Adrenal gland (tissue), 12 donors: ENCODE measurements around the gene SCO2. TPM values are rescaled to one million over a fixed set of nuclear protein-coding genes. Genes with fewer than 3 reads are reported as not detected.

Experiments
- DNase-seq, 7 donors: peaks; one replicate each; pipeline ENCODE4 v3.0.0-alpha.2; 2019 to 2020
- H3K27ac ChIP-seq, 5 donors: fragments of 200-600 bp; sonication (generic) in 4 of 5; 1 replicate in 3 of 5; 2 replicates in 2 of 5; pipeline versions ENCODE4 v1.5.1 to v1.8.0; 2016 to 2020; ENCODE audit warnings: mild to moderate bottlenecking in 1 of 5
- H3K27me3 ChIP-seq: fragments of 200-600 bp; 2 replicates; pipeline ENCODE4 v1.8.0; 2021
- H3K36me3 ChIP-seq, 2 donors: fragments of 200-600 bp; replicated peaks in 1 of 2; 1 replicate in 1 of 2; 2 replicates in 1 of 2; pipeline versions ENCODE4 v1.5.1 to v1.8.0; 2018 to 2022
- H3K4me1 ChIP-seq, 2 donors: fragments of 200-600 bp; replicated peaks in 1 of 2; 1 replicate in 1 of 2; 2 replicates in 1 of 2; pipeline versions ENCODE4 v1.5.1 to v1.8.0; 2018 to 2021
- H3K4me3 ChIP-seq, 4 donors: fragments of 200-600 bp; sonication (generic) in 3 of 4; one replicate each; pipeline ENCODE4 v1.5.1; 2016 to 2018
- H3K9me3 ChIP-seq, 3 donors: fragments of 200-600 bp; sonication (generic) in 1 of 3; replicated peaks in 1 of 3; 1 replicate in 2 of 3; 2 replicates in 1 of 3; pipeline versions ENCODE4 v1.5.1 to v1.8.0; 2016 to 2021
- POLR2A ChIP-seq, 2 donors: fragments of 450-650 bp; IDR thresholded peaks; one replicate each; pipeline ENCODE4 v1.6.1; 2017; ENCODE audit warnings: antibody characterized with exemption in 2 of 2, mild to moderate bottlenecking in 2 of 2, moderate library complexity in 1 of 2
- WGBS, 4 donors: extraction: QIAGEN DNeasy Blood & Tissue Kit in 2 of 4; methylation state at CpG; one replicate each; pipeline versions ENCODE4 v1.1.5 to v1.1.7; 2013 to 2017; 5-methylcytosine and 5-hydroxymethylcytosine counted together
- intact Hi-C, 2 donors: fragments of 100-400 bp; cut with DNase I; formaldehyde crosslinking; loops; one replicate each; pipeline versions ENCODE4 v1.14.1 to v1.15.0; 2022 to 2023
- polyA plus RNA-seq, 3 donors: library from polyadenylated mRNA; stranded (reverse); fragments of 200-250 nt in 2 of 3; fragments of 350-450 nt in 1 of 3; fragmentation: Illumina TruSeq in 1 of 3; extraction: RNeasy Lipid Tissue Mini Kit (QIAGEN cat#74804) in 1 of 3; gene quantifications; one replicate each; pipeline ENCODE4 v1.2.3, GENCODE V29; 2013 to 2014
- total RNA-seq, 9 donors: library from RNA; depleted of rRNA in 4 of 9; stranded (reverse); fragments of >200 nt in 4 of 9; fragments of 120-200 nt in 1 of 9; fragmentation: NEBNext Ultra II Directional in 1 of 9; extraction: Animal tissue kit (Norgen Biotek cat#: 25700) in 1 of 9; gene quantifications; one replicate each; pipeline versions ENCODE4 v1.1.0 to v1.2.4, GENCODE V29; 2013 to 2023
- TF ChIP-seq, protein P1 (sequence below), 6 experiments: fragments of 450-650 bp in 4 of 6; fragments of 200-600 bp in 2 of 6; sonication (generic) in 1 of 6; IDR thresholded peaks; 1 replicate in 5 of 6; 2 replicates in 1 of 6; pipeline versions ENCODE4 v1.5.1 to v1.8.0; 2016 to 2021; ENCODE audit warnings: antibody characterized with exemption in 6 of 6, mild to moderate bottlenecking in 2 of 6, moderate library complexity in 1 of 6
- donor health status: healthy with polysubstance abuse.
- donor health status: Bipolar disorder and iron deficiency.
- donor health status: DM: yes; HTN: yes; CAD: no.
- donor health status: DM: no; HTN: no; CAD: no.
- donor health status: DM: no; HTN: no; CAD: no.
- donor health status: DM: yes; HTN: yes; CAD: no.

SCO2 gene
- total and polyA plus RNA-seq, 12 donors, result 0.78 to 7.8 (median 1.7) TPM; not detected in 3

DNA sequence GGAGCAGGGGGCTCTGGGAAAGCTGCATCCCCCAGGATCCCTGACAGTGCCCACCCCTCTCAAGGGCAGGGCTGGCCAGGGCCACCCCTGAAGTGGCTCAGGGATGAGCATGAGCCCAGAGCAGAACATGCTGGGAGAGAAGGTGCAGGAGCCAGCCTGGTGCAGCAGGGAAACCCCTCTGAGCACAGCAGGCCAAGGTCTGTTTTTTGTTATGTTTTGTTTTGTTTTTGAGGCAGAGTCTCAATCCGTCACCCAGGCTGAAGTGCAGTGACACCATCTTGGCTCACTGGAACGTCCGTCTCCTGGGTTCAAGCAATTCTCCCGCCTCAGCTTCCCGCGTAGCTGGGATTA is 49.8 kb downstream of the SCO2 start:
- 68 to 80% (median 78%) methylated on average over 6 of the region's 6 CpGs for WGBS, 4 donors
- H3K27ac ChIP-seq, result no peak overlapping the region

GRCh38 chr22:50474710-50475651 is 50.4 kb downstream of the SCO2 start, which contains the start of gene SBF1:
Gene SBF1 (minus strand): TSS chr22:50475035. CDS start chr22:50474840, 195 bp downstream.
- no peaks in the 10 kb centered on the region for H3K9me3 ChIP-seq
- peak within 1 kb of the TSS; percentile 1 to 99 (median 55) for H3K4me3 ChIP-seq
- peaks cover under 1% of the 10 kb centered on the region for H3K27me3 ChIP-seq
- 2 to 32% (median 3%) methylated on average over 3 to 97 of the region's 97 CpGs for WGBS, 4 donors
- H3K36me3 ChIP-seq, result no peaks in the 10 kb centered on the region
- peak; percentile 76 to 79 for TF ChIP-seq POLR2A (IDR thresholded peaks at IDR 0.05)
- TF ChIP-seq, protein P1, sequence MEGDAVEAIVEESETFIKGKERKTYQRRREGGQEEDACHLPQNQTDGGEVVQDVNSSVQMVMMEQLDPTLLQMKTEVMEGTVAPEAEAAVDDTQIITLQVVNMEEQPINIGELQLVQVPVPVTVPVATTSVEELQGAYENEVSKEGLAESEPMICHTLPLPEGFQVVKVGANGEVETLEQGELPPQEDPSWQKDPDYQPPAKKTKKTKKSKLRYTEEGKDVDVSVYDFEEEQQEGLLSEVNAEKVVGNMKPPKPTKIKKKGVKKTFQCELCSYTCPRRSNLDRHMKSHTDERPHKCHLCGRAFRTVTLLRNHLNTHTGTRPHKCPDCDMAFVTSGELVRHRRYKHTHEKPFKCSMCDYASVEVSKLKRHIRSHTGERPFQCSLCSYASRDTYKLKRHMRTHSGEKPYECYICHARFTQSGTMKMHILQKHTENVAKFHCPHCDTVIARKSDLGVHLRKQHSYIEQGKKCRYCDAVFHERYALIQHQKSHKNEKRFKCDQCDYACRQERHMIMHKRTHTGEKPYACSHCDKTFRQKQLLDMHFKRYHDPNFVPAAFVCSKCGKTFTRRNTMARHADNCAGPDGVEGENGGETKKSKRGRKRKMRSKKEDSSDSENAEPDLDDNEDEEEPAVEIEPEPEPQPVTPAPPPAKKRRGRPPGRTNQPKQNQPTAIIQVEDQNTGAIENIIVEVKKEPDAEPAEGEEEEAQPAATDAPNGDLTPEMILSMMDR (IDR thresholded peaks at IDR 0.05), result no peak
- peaks cover 24 to 46% of the 10 kb centered on the region in 2 donors for H3K4me1 ChIP-seq
- intact Hi-C loops, result no loop called here
- peak; percentile 89 to 95 (median 92) for DNase-seq
- peak within 1 kb of the TSS in 4 of 5 donors; percentile 50 to 94 (median 79) for H3K27ac ChIP-seq

More for the DNA sequence above, 49.8 kb downstream of the SCO2 start:
- intact Hi-C loops, result no loop called here
- no peak for DNase-seq
- H3K27me3 ChIP-seq, result peaks cover 6% of the 10 kb centered on the region
- H3K4me3 ChIP-seq, result peak overlapping the region in 1 of 4 donors; percentile 99
- peaks cover 22 to 40% of the 10 kb centered on the region in 2 donors for H3K4me1 ChIP-seq
- no peaks in the 10 kb centered on the region for H3K36me3 ChIP-seq
- H3K9me3 ChIP-seq, result no peaks in the 10 kb centered on the region
- TF ChIP-seq, protein P1 (IDR thresholded peaks at IDR 0.05), result no peak
- TF ChIP-seq POLR2A (IDR thresholded peaks at IDR 0.05), result no peak

DNA sequence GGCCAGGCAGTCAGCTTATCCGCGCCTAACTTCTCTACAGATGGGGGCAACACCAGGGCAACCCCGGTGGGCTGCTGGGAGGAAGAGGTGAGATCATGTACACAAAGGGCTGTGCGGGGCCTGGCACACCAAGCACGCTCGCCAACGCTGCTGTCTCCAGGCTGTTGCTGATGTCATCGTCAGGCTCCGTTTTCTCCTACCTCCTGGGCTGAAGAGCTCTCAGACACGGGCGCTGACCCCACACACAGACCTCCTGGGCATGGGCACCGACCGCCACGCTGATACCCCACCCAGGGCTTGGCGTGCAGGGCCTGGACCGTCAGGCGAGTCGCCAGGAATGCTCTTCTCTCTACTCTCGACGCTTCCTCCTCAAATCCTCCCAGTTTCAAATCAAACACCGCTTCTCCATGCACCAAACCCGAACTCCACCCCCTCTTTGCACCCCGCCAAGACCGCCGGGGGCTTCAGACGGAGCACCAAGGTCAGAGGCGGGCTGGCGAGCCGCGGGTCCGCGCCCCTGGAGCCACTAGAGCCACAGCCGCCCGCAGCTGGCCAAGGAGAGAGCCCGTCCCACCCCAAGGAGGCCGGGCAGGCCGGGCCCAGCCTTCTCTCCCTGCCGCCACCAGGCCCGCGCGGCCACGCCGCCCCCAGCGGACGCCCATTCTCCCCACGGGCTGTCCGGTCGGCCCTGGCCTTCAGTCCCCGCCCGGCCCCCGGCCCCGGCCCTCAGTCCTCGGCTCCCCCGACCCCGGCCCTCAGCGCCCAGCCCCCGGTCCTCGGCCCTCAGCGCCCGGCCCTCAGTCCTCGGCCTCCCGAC is 51.3 kb downstream of the SCO2 start:
- WGBS, 4 donors, result 0 to 5% (median 2%) methylated on average over 22 to 62 of the region's 62 CpGs
- Histone ChIP-seq H3K36me3 (no peaks in the 10 kb centered on the region), H3K9me3 (no peaks in the 10 kb centered on the region), H3K4me1 (peaks cover 30 to 54% of the 10 kb centered on the region in 2 donors), H3K27ac (peak overlapping the region in 4 of 5 donors; percentile 50 to 94 (median 79)), H3K4me3 (peak overlapping the region; percentile 1 to 99 (median 55)), H3K27me3 (no peaks in the 10 kb centered on the region)
- intact Hi-C loops, result no loop called here
- peak in 6 of 7 donors; percentile 41 to 82 (median 60) for DNase-seq
- TF ChIP-seq, protein P1 (IDR thresholded peaks at IDR 0.05), result no peak
- TF ChIP-seq POLR2A (IDR thresholded peaks at IDR 0.05), result peak in 1 of 2 donors; percentile 0

Other genes with a start within 250 kb of the SCO2 start
- gene PLXNB2, start 218.0 kb downstream of the SCO2 start, total RNA-seq, result 100 to 1,000 TPM in 8 of 9 donors, 10 to 100 TPM in 1; 12.4 to 412 (median 324) TPM
- 100 to 1,000 TPM in 2 of 3 donors, 10 to 100 TPM in 1; 38.1 to 431 (median 268) TPM for gene PLXNB2, start 218.0 kb downstream of the SCO2 start, polyA plus RNA-seq
- 10 to 100 TPM in 2 of 9 donors, 1 to 10 TPM in 7; 1.8 to 16.9 (median 8.0) TPM for gene DENND6B, start 198.6 kb downstream of the SCO2 start, total RNA-seq
- 10 to 100 TPM in 2 of 3 donors, 1 to 10 TPM in 1; 2.5 to 32.7 (median 21.7) TPM for gene DENND6B, start 198.6 kb downstream of the SCO2 start, polyA plus RNA-seq
- 100 to 1,000 TPM in 1 of 9 donors, 10 to 100 TPM in 8; 35.5 to 104 (median 65.3) TPM for gene PPP6R2, start 182.3 kb downstream of the SCO2 start, total RNA-seq
- 100 to 1,000 TPM in 1 of 3 donors, 10 to 100 TPM in 2; 19.6 to 129 (median 84.7) TPM for gene PPP6R2, start 182.3 kb downstream of the SCO2 start, polyA plus RNA-seq
- gene SBF1, start 50.6 kb downstream of the SCO2 start, total RNA-seq, result 100 to 1,000 TPM in 1 of 9 donors, 10 to 100 TPM in 8; 23.7 to 101 (median 79.2) TPM
- 100 to 1,000 TPM in 1 of 3 donors, 10 to 100 TPM in 1, 1 to 10 TPM in 1; 8.4 to 117 (median 66.5) TPM for gene SBF1, start 50.6 kb downstream of the SCO2 start, polyA plus RNA-seq
- gene ADM2, start 44.1 kb downstream of the SCO2 start, total RNA-seq, result under 1 TPM in 5 of 9 donors, not detected in 4; 0.14 to 0.54 (median 0.25) TPM
- gene ADM2, start 44.1 kb downstream of the SCO2 start, polyA plus RNA-seq, result under 1 TPM in 2 of 3 donors, not detected in 1; 0.07 to 0.48 TPM
- gene MIOX, start 38.7 kb downstream of the SCO2 start, total RNA-seq, result not detected
- gene MIOX, start 38.7 kb downstream of the SCO2 start, polyA plus RNA-seq, result not detected
- gene LMF2, start 17.9 kb downstream of the SCO2 start, total RNA-seq, result 10 to 100 TPM; 23.6 to 91.0 (median 77.2) TPM
- 100 to 1,000 TPM in 1 of 3 donors, 10 to 100 TPM in 1, 1 to 10 TPM in 1; 6.3 to 120 (median 90.3) TPM for gene LMF2, start 17.9 kb downstream of the SCO2 start, polyA plus RNA-seq
- 10 to 100 TPM; 22.9 to 40.2 (median 31.7) TPM for gene NCAPH2, start 17.4 kb downstream of the SCO2 start, total RNA-seq
- 10 to 100 TPM; 13.8 to 90.5 (median 56.2) TPM for gene NCAPH2, start 17.4 kb downstream of the SCO2 start, polyA plus RNA-seq
- gene TYMP, start 4.4 kb upstream of the SCO2 start, total RNA-seq, result 100 to 1,000 TPM in 3 of 9 donors, 10 to 100 TPM in 5, 1 to 10 TPM in 1; 1.9 to 152 (median 48.0) TPM
- 10 to 100 TPM; 12.3 to 90.3 (median 89.5) TPM for gene TYMP, start 4.4 kb upstream of the SCO2 start, polyA plus RNA-seq
- under 1 TPM in 7 of 9 donors, not detected in 2; 0.06 to 0.69 (median 0.14) TPM for gene KLHDC7B, start 20.3 kb upstream of the SCO2 start, total RNA-seq
- under 1 TPM; 0.09 to 0.24 (median 0.24) TPM for gene KLHDC7B, start 20.3 kb upstream of the SCO2 start, polyA plus RNA-seq
- 1 to 10 TPM in 3 of 9 donors, under 1 TPM in 3, not detected in 3; 0.57 to 7.2 (median 2.4) TPM for gene SYCE3, start 37.3 kb upstream of the SCO2 start, total RNA-seq
- gene SYCE3, start 37.3 kb upstream of the SCO2 start, polyA plus RNA-seq, result under 1 TPM in 1 of 3 donors, not detected in 2; 0.81 TPM
- gene CPT1B, start 52.8 kb upstream of the SCO2 start, total RNA-seq, result 10 to 100 TPM in 7 of 9 donors, 1 to 10 TPM in 2; 6.2 to 22.9 (median 15.2) TPM
- 10 to 100 TPM in 2 of 3 donors, 1 to 10 TPM in 1; 7.7 to 76.1 (median 28.7) TPM for gene CPT1B, start 52.8 kb upstream of the SCO2 start, polyA plus RNA-seq
- gene CHKB, start 57.3 kb upstream of the SCO2 start, total RNA-seq, result 100 to 1,000 TPM in 4 of 9 donors, 10 to 100 TPM in 5; 34.1 to 110 (median 88.4) TPM
- gene CHKB, start 57.3 kb upstream of the SCO2 start, polyA plus RNA-seq, result 100 to 1,000 TPM in 2 of 3 donors, 10 to 100 TPM in 1; 44.4 to 917 (median 477) TPM
- gene MAPK8IP2, start 75.2 kb upstream of the SCO2 start, total RNA-seq, result 10 to 100 TPM in 8 of 9 donors, 1 to 10 TPM in 1; 3.9 to 30.1 (median 18.1) TPM
- gene MAPK8IP2, start 75.2 kb upstream of the SCO2 start, polyA plus RNA-seq, result 10 to 100 TPM in 1 of 3 donors, 1 to 10 TPM in 2; 4.4 to 13.4 (median 5.0) TPM
- gene ARSA, start 102.6 kb upstream of the SCO2 start, total RNA-seq, result 10 to 100 TPM; 10.8 to 87.8 (median 61.6) TPM
- 100 to 1,000 TPM in 2 of 3 donors, 1 to 10 TPM in 1; 5.5 to 168 (median 103) TPM for gene ARSA, start 102.6 kb upstream of the SCO2 start, polyA plus RNA-seq
- 10 to 100 TPM in 3 of 9 donors, 1 to 10 TPM in 6; 1.2 to 26.1 (median 9.7) TPM for gene SHANK3, start 147.2 kb upstream of the SCO2 start, total RNA-seq
- gene SHANK3, start 147.2 kb upstream of the SCO2 start, polyA plus RNA-seq, result 10 to 100 TPM in 2 of 3 donors, under 1 TPM in 1; 0.88 to 44.0 (median 21.3) TPM
- 1 to 10 TPM in 1 of 9 donors, under 1 TPM in 4, not detected in 4; 0.28 to 1.3 (median 0.46) TPM for gene ACR, start 212.6 kb upstream of the SCO2 start, total RNA-seq
- gene ACR, start 212.6 kb upstream of the SCO2 start, polyA plus RNA-seq, result 1 to 10 TPM in 1 of 3 donors, under 1 TPM in 2; 0.13 to 1.5 (median 0.61) TPM